H1 (cell line): ENCODE results near the gene KCNRG. TPM values are rescaled to one million over a fixed set of nuclear protein-coding genes. Genes with fewer than 3 reads are reported as not detected.
A peak's percentile ranks its signal among the peaks of the same experiment; 100 is the strongest.

Source experiments
- BCL11A ChIP-seq, 2 experiments: IDR thresholded peaks; one replicate each; pipeline ENCODE4 v1.6.1; 2011; ENCODE audit warnings: low read depth in 2 of 2, low read length in 2 of 2, mild to moderate bottlenecking in 2 of 2
- GABPA ChIP-seq: IDR thresholded peaks from 2 replicates; pipeline ENCODE4 v1.6.1; 2011; ENCODE audit warnings: mild to moderate bottlenecking, low read length, moderate library complexity, borderline replicate concordance; ENCODE audit not compliant: insufficient read depth
- RBBP5 ChIP-seq: IDR thresholded peaks from 2 replicates; pipeline ENCODE4 v1.7.1; 2012; ENCODE audit warnings: low read depth, mild to moderate bottlenecking, inconsistent platforms, low read length, moderate library complexity, borderline replicate concordance
- polyA plus RNA-seq, 7 experiments: library from polyadenylated mRNA; depleted of rRNA in 3 of 7; stranded (reverse) in 5 of 7; unstranded in 2 of 7; fragments of >200 nt in 5 of 7; fragments of 200-250 nt in 2 of 7; gene quantifications; 1 replicate in 5 of 7; 2 replicates in 1 of 7; 4 replicates in 1 of 7; pipeline versions ENCODE4 v1.2.1 to v1.2.3, GENCODE V29; 2011 to 2013; ENCODE audit warnings: missing spikeins in 2 of 7, mixed read lengths in 2 of 7
- total RNA-seq: library from RNA; stranded (reverse); fragmentation: NEBNext Ultra II Directional; extraction: Animal tissue kit (Norgen Biotek cat#: 25700); gene quantifications from 2 replicates; pipeline ENCODE4 v1.2.1, GENCODE V29; 2021
- TF ChIP-seq, protein P1 (sequence below): IDR thresholded peaks from 2 replicates; pipeline ENCODE4 v1.6.1; 2011; ENCODE audit warnings: low read length, improper control_type of control experiment

The KCNRG gene
- total and polyA plus RNA-seq, 2 of the 8 experiments (the other 6 are each of a cell fraction or from before 2014, with no cell fraction given), result 0.65 to 1.2 TPM

DNA sequence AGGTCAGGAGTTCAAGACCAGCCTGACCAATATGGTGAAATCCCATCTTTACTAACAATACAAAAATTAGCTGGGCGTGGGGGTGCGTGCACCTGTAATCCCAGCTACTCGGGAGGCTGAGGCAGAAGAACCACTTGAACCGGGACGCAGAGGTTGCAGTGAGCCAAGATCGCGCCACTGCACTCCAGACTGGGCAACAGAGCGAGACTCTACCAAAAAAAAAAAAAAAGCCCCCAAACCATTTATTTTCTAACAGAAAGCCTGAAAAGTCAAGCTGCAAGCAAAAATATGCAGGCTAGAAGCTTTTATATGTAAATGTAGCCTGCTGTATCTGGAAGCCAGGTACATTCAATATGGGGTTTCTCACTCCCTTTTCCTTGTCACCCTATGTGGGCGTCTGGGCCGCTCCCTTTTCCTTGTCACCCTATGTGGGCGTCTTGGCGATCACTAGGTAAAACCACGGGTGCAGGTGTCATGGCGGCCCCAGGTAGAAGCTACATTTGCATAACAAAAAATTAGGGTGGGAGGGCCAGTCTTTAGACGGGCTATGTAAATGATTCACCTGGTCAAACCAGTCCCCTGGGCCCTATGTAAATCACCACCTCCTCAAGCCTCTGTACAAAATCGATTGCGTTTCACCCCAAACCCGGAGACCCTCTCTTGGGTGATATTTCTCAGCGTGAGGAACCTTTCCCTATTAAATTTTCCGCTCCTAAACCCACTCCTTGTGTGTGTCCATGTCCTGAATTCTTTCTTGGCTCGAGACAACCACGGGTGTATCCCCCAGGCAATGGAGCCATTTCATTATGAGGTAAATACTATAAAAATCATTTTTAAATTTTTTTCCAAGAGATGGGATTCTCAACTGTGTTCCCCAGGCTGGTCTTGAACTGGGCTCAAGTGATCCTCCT is 16.3 kb upstream of the KCNRG start (continued):
- TF ChIP-seq GABPA (no peak), RBBP5 (peak; percentile 86; the same call in 1 of the 2 replicates), BCL11A (IDR thresholded peaks at IDR 0.05; ENCODE audit: low read depth in 2 of 2, low read length in 2 of 2) (no peak)
- TF ChIP-seq, protein P1, sequence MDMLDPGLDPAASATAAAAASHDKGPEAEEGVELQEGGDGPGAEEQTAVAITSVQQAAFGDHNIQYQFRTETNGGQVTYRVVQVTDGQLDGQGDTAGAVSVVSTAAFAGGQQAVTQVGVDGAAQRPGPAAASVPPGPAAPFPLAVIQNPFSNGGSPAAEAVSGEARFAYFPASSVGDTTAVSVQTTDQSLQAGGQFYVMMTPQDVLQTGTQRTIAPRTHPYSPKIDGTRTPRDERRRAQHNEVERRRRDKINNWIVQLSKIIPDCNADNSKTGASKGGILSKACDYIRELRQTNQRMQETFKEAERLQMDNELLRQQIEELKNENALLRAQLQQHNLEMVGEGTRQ, result no peak
- TF ChIP-seq, all 59 proteins: peak for 12
